Lower leg skin (tissue), 4 donors: ENCODE data around the gene ITGB8. TPM values are rescaled to one million over a fixed set of nuclear protein-coding genes. Genes with fewer than 3 reads are reported as not detected.

Experiments
- DNase-seq, 2 donors: peaks; one replicate each; pipeline ENCODE4 v3.0.0-alpha.2; 2019; ENCODE audit warnings: low spot score in 2 of 2
- H3K4me3 ChIP-seq: fragments of 200-600 bp; sonication (generic); 2 replicates; pipeline ENCODE4 v1.5.1; 2017; ENCODE audit warnings: mild to moderate bottlenecking, low read depth; ENCODE audit not compliant: poor library complexity, severe bottlenecking
- CTCF ChIP-seq, 3 donors: fragments of 450-650 bp; IDR thresholded peaks; one replicate each; pipeline ENCODE4 v1.5.1; 2016; ENCODE audit warnings: antibody characterized with exemption in 3 of 3, mild to moderate bottlenecking in 3 of 3, moderate library complexity in 2 of 3
- POLR2A ChIP-seq, 2 donors: fragments of 450-650 bp; IDR thresholded peaks; one replicate each; pipeline ENCODE4 v1.6.1; 2016 to 2017; ENCODE audit warnings: antibody characterized with exemption in 2 of 2, mild to moderate bottlenecking in 1 of 2, moderate library complexity in 1 of 2
- WGBS, 2 donors: methylation state at CpG; one replicate each; pipeline ENCODE4 v1.1.5; 2018; 5-methylcytosine and 5-hydroxymethylcytosine counted together
- intact Hi-C: fragments of 100-400 bp; cut with DNase I; formaldehyde crosslinking; loops from one replicate; pipeline ENCODE4 v1.15.0; 2023; ENCODE audit warnings: low total_unique reads
- total RNA-seq, 4 donors: library from RNA; depleted of rRNA; stranded (reverse); fragments of >200 nt; gene quantifications; one replicate each; pipeline ENCODE4 v1.1.0, GENCODE V29; 2016

Gene ITGB8
- total RNA-seq, 4 donors from 2014 or later, result 25.0 to 66.1 (median 48.9) TPM

DNA sequence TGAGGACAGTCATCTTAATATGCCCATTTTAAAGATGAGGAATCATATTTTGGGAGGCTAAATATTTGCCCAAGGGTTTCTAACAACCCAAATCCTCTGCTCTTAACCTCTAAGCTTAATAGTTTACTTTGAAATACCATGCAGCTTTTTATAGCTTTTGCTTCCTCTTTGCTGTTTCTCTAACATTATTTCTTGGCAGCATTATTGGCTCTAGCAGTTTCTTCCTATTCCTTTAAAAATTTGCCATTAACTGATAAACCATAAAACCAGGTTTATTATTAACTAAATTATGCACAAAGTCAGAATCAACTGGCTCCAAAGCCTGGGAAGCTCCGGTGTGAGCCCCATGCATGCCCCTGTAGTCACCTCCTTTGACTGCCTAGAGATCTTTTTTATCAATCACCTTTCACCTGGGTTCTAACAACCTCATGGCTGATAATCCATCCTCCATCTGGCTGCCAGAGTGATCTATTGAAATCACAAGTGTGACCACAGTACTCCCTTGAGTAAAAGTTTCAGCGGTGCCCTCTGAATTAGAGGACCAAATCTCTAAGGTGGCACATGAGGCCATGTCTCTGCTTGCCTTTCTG lies 62.4 kb downstream of the ITGB8 start:
- TF ChIP-seq CTCF (IDR thresholded peaks at IDR 0.05) (no peak), POLR2A (IDR thresholded peaks at IDR 0.05) (no peak)
- DNase-seq, result no peak
- H3K4me3 ChIP-seq, result no peak overlapping the region
- 83 to 85% methylated on average over 2 of the region's 2 CpGs for WGBS, 2 donors
- intact Hi-C loops, result no loop called here

GRCh38 chr7:20393616-20394015 lies 62.9 kb downstream of the ITGB8 start:
- WGBS, 2 donors, result 88% methylated on average over 2 of the region's 2 CpGs
- no peak overlapping the region for H3K4me3 ChIP-seq
- DNase-seq, result no peak
- TF ChIP-seq POLR2A (IDR thresholded peaks at IDR 0.05) (no peak), CTCF (IDR thresholded peaks at IDR 0.05) (no peak)
- intact Hi-C loops, result no loop called here

DNA sequence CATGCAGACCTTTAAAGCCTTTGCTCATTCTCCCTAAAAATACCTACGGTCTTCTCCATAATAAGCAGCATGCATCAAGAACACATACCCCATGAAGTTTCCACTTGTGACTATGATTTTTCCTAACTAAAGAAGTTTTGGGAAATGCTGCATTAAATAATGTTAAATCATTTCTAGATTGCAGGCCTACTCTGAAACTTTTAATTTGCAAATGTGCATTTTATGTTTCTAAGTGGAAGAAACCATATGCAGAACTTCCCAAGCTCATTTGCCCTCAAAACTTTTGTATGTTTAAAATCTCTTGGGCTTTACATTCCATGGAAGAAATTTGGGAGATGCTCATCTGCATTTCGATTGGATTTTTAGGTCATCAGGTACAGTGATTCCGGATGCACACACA lies 63.6 kb downstream of the ITGB8 start:
- DNase-seq, result no peak
- TF ChIP-seq CTCF (IDR thresholded peaks at IDR 0.05) (no peak), POLR2A (IDR thresholded peaks at IDR 0.05) (no peak)
- WGBS, 2 donors, result 93 to 98% methylated on average over 3 of the region's 3 CpGs
- intact Hi-C loops, result no loop called here
- no peak overlapping the region for H3K4me3 ChIP-seq

DNA sequence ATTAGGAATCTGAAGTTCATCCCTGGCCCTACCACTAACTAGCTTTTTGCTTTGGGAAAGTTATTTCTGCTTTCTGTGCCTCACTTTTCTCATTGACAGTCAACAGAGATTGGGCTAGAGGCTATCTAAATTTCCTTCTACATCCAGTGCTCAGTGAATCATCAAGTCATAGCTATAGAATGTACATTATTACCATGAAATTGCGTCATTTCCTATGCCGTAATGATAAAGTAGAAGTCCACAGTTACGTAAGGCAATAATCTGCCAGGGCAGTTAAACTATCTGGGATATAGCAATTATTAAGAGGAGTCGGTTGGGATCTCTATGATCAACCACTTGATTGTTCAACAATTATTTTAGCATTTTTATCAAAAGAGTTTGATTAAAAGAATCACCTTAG lies 64.4 kb downstream of the ITGB8 start:
- intact Hi-C loops, result no loop called here
- DNase-seq, result no peak
- H3K4me3 ChIP-seq, result no peak overlapping the region
- TF ChIP-seq CTCF (IDR thresholded peaks at IDR 0.05), result no peak
- no peak for TF ChIP-seq POLR2A (IDR thresholded peaks at IDR 0.05)
- WGBS, 2 donors, result 78 to 86% methylated on average over 4 of the region's 4 CpGs

DNA sequence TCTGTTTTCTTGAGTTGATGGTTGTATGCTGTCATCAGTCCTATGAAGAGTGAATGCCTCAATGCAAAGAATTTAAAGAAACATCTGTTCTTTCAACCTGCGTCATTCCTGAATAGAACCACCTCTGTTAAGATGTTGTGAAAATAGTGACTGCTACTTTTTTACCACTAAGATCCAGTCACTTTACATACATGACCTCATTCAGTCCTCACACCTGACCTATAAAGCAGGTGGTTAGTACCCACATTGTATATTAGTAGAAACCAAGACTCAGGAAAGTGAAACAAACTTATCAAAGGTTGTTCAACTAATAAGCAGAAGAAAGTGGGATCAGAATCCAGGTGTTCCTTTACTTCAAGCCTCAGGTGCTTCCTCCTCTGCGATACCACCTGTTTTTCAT lies 64.8 kb downstream of the ITGB8 start:
- 71 to 98% methylated on average over 2 of the region's 2 CpGs for WGBS, 2 donors
- TF ChIP-seq CTCF (IDR thresholded peaks at IDR 0.05) (no peak), POLR2A (IDR thresholded peaks at IDR 0.05) (no peak)
- DNase-seq, result no peak
- H3K4me3 ChIP-seq, result no peak overlapping the region
- intact Hi-C loops, result no loop called here

GRCh38 chr7:20399521-20399920 lies 68.8 kb downstream of the ITGB8 start:
- H3K4me3 ChIP-seq, result no peak overlapping the region
- intact Hi-C loops, result no loop called here
- no peak for DNase-seq
- WGBS, 2 donors, result 81 to 85% methylated on average over 2 of the region's 2 CpGs
- no peak for TF ChIP-seq CTCF (IDR thresholded peaks at IDR 0.05)
- no peak for TF ChIP-seq POLR2A (IDR thresholded peaks at IDR 0.05)
